Measurements from ENCODE around the gene PRPH. TPM values are rescaled to one million over a fixed set of nuclear protein-coding genes. Genes with fewer than 3 reads are reported as not detected.
"Not testable (repeated sequence)": the region's sequence is repeated elsewhere in the genome, so short reads cannot be mapped to it uniquely, and the experiment has no call there.

The PRPH gene
- 1.0 TPM for total RNA-seq
- long read RNA-seq, result 0 reads

GRCh38 chr12:49295082-49295936 is at the start of gene PRPH:
PRPH (plus strand) TSS chr12:49295147; CDS start chr12:49295201, 54 bp downstream.
- no peak within 1 kb of the TSS for H3K4me3 ChIP-seq
- intact Hi-C loops (cut with DNase I), result no loop called here

GRCh38 chr12:49251357-49251756 is 43.6 kb upstream of the PRPH start:
- DNase-seq (no peak), ATAC-seq (no peak)
- TF ChIP-seq CTCF (IDR thresholded peaks at IDR 0.05), result no peak
- no peak overlapping the region for H3K4me3 ChIP-seq
- H3K4me1 ChIP-seq, result no peaks in the 10 kb centered on the region
- no peaks in the 10 kb centered on the region for H3K27me3 ChIP-seq (ENCODE audit: low read depth)
- H3K27ac ChIP-seq, result no peak overlapping the region
- H3K9me3 ChIP-seq, result no peaks in the 10 kb centered on the region
- intact Hi-C loops (cut with DNase I), result no loop called here
- H3K36me3 ChIP-seq, result no peaks in the 10 kb centered on the region

More at GRCh38 chr12:49295082-49295936, at the start of gene PRPH:
- DNase-seq, result no peak
- peaks cover 61% of the 10 kb centered on the region for H3K27me3 ChIP-seq (ENCODE audit: low read depth)
- no peaks in the 10 kb centered on the region for H3K9me3 ChIP-seq
- H3K4me1 ChIP-seq, result peaks cover 39% of the 10 kb centered on the region
- no peak within 1 kb of the TSS for H3K27ac ChIP-seq
- no peak for TF ChIP-seq CTCF (IDR thresholded peaks at IDR 0.05)
- no peaks in the 10 kb centered on the region for H3K36me3 ChIP-seq
- ATAC-seq, result peak; percentile 3 to 20

GRCh38 chr12:49253033-49253623 is 41.8 kb upstream of the PRPH start:
- Histone ChIP-seq H3K9me3 (no peaks in the 10 kb centered on the region), H3K27ac (no peak overlapping the region), H3K4me3 (no peak overlapping the region), H3K27me3 (ENCODE audit: low read depth) (no peaks in the 10 kb centered on the region), H3K4me1 (no peaks in the 10 kb centered on the region), H3K36me3 (no peaks in the 10 kb centered on the region)
- ATAC-seq, result no peak
- DNase-seq, result no peak
- intact Hi-C loops (cut with DNase I), result no loop called here
- no peak for TF ChIP-seq CTCF (IDR thresholded peaks at IDR 0.05)

GRCh38 chr12:49255456-49255855 is 39.5 kb upstream of the PRPH start:
- H3K4me1 ChIP-seq; H3K36me3 ChIP-seq; ATAC-seq; intact Hi-C loops (cut with DNase I); H3K9me3 ChIP-seq; DNase-seq; H3K27ac ChIP-seq; H3K4me3 ChIP-seq; H3K27me3 ChIP-seq (ENCODE audit: low read depth): not testable (repeated sequence)

- intact Hi-C loops (cut with DNase I), result no loop called here
- Histone ChIP-seq H3K36me3 (no peaks in the 10 kb centered on the region), H3K27me3 (ENCODE audit: low read depth) (no peaks in the 10 kb centered on the region), H3K4me3 (no peak overlapping the region), H3K4me1 (peaks cover 8% of the 10 kb centered on the region), H3K9me3 (no peaks in the 10 kb centered on the region), H3K27ac (no peak overlapping the region)
- ATAC-seq, result no peak
- DNase-seq, result no peak
- TF ChIP-seq CTCF (IDR thresholded peaks at IDR 0.05), result no peak
Measured at GRCh38 chr12:49255857-49256637, 38.9 kb upstream of the PRPH start.

- DNase-seq; H3K36me3 ChIP-seq; H3K4me1 ChIP-seq; H3K4me3 ChIP-seq; H3K27me3 ChIP-seq (ENCODE audit: low read depth); H3K9me3 ChIP-seq; H3K27ac ChIP-seq; intact Hi-C loops (cut with DNase I); ATAC-seq: not testable (repeated sequence)
Measured at GRCh38 chr12:49257508-49258184, 37.3 kb upstream of the PRPH start.
